T47D (cell line): Measurements from ENCODE around the gene GHRL.
"Not testable (repeated sequence)": the region's sequence is repeated elsewhere in the genome, so short reads cannot be mapped to it uniquely, and the experiment has no call there.

Experiments used
- DNase-seq, 2 experiments: peaks; one replicate each; pipeline versions ENCODE4 v3.0.0 to v3.0.0-alpha.2; 2011 to 2012; ENCODE audit warnings: low read depth in 1 of 2, low spot score in 1 of 2
- JUND ChIP-seq: IDR thresholded peaks from 2 replicates; pipeline ENCODE4 v1.6.1; 2012; ENCODE audit warnings: low read depth
- in situ Hi-C: cut with HindIII; loops from 2 replicates; pipeline ENCODE4 v1.10.0; 2016; ENCODE audit warnings: low sequenced_read_pairs, low pct_unique_long_range_greater_than_20kb

The GHRL gene

DNA sequence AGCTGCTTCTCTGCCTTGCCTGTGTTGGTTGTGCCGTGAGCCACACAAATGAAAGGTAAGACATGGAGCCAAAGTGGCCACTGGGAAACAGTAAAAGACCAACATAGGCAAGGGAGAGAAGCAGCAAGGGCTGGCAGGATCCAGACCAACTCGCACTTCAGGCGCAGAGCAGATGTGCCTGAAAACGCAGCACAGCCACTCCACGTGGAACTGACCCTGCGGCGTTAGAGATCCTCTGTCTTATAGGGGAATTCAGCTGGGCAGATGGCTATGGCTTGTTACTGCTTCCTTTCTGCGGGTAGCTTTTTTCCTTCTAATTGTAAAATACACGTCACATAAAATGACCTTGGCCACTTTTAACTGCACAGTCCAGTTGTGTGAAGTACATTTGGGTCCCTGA is 10.4 kb upstream of the GHRL start:
- no peak for DNase-seq
- in situ Hi-C loops: no loop called here
- TF ChIP-seq JUND: no peak

DNA sequence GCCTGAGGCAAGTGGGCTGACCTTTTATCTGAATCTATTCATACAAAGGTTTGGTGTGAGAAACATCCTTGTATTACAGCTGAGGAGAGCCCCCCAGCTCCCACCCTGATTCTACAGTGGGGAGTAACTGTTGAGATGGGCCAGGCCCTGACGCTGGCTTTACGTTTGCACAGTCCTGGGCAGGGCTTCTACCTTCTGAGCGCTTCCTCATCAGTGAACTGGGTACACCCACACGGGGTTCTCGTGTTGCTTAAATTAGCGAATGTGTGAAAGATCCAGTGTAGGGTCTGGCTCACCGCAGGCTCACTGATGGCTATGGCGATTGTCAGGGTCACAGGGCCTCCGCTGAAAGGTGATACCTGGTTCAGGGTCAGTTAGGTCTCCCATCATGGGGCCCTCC is 7.3 kb upstream of the GHRL start:
- no peak for DNase-seq
- in situ Hi-C loops: no loop called here
- no peak for TF ChIP-seq JUND

DNA sequence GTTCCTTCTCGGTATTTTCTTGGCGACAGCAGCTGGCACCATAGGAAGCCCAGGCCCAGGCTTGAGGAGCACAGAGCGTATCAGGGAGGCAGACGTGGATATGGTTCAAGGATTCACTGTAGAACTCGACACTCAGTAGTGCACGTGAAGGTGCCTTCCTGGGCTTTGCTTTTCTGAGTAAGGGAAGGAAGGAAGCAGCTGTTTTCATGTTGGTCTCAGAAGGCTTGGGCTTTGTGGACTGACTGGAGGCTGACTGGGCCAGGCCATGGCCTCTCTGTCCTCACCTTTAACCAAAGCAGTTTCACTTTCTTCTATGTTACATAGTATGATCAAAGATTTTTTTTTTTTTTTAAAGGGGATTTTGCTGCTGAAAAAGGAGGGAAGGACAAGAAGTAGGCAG is 6.9 kb upstream of the GHRL start:
- in situ Hi-C loops: no loop called here
- no peak for DNase-seq
- no peak for TF ChIP-seq JUND

DNA sequence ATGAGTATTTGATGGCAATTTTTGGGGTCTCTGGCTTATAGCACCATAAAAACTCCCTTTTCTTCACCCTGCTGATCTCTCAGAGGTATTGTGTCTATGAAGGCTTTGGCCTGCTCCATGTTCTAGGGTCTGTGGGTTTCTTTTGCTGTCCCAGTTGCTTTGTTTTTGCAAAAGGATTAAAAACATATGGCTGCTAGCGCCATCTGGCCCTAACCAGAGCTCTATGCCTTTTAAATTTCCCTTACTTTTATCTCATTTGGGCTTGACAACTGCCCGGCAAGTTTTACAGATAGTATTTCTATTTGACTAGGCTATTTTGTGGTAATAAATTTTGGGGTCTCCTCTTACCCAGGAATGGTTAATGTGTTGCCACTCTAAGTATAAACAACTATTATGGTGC is 6.4 kb upstream of the GHRL start:
- no peak for TF ChIP-seq JUND
- in situ Hi-C loops: no loop called here
- DNase-seq: no peak

DNA sequence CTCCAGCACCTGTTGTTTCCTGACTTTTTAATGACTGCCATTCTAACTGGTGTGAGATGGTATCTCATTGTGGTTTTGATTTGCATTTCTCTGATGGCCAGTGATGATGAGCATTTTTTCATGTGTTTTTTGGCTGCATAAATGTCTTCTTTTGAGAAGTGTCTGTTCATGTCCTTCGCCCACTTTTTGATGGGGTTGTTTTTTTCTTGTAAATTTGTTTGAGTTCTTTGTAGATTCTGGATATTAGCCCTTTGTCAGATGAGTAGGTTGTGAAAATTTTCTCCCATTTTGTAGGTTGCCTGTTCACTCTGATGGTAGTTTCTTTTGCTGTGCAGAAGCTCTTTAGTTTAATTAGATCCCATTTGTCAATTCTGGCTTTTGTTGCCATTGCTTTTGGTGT is 5.3 kb upstream of the GHRL start:
- in situ Hi-C loops, DNase-seq: not testable (repeated sequence)

DNA sequence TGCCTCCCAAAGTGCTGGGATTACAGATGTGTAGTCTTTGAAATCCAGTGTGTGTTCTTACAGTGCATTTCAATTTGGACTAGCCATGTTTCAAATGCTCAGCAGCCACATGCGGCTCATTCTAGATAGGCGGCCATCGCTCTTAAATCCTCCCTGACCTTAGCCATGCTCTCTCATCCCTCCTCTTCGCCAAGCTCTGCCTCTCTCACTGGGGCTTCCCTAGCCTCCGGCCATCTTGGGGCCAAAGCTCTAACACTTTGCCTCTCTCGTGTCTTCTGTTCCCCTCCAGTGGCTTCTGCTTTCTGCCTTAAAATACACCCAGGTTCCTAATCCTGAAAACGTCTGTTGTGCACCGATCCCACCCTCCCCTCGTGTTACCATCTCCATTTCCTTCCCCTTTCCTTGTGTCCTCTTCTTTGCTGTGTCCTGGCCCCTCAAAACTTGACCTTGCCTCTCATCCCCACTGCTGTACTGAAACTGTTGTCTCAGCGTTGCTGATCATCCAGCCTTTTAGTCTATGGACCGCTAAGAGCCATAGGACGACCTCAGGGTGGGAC is 1.4 kb upstream of the GHRL start:
- no peak for TF ChIP-seq JUND
- DNase-seq: no peak
- in situ Hi-C loops: no loop called here

DNA sequence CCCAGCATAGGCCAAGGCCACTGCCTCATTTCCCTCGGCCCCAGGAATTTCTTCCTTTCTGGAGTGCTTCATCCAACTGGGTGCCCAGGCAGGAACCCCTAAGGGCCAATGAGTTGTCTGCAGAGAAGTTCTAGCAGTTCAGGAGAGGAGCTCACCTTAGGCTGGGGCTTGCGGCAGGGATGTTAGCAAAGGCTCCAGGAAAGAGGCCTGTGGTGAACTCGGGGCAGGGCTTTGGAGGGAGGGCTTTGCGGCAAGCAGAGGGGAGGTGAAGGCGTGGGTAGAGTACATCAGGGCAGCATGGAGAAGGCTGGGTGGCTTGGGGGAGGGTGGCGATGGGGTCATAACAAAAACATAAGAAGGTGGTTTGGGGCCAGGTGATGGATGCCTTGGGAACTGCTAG is 1.1 kb downstream of the GHRL start:
- DNase-seq: no peak
- in situ Hi-C loops: no loop called here
- TF ChIP-seq JUND: no peak

DNA sequence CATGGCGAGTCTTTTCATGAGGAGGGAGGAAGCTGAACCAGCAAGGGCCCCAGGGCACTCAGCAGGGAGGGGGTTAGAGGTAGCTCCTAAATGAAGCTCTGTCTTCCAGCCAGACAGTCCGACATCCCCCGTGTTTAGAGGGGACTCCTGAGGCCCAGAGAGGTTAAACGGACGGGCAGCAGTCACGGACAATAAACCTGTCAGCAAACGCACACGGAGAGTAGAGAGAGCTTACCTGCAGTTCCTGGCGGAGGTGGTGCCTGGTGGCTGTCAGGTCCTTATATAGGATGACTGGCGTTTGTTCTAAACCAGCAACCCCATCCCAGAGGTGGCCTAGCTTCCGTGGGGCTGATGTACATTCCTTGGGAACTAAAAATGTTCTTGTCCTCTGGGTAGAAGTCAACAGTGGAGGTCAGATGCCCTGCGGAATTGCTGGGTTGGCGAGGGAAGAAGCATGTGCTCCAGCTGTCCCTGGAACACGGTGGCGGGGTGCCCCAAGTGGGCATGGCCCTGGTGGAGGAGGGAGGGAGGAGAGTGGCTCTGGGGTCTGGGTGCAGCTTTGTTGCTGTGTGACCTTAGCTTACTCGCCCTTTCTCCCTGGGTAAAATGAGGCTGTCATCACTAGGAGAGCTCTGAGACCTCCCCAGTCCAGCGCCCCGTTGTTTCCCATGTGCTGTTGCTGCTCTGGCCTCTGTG is 2.1 kb downstream of the GHRL start:
- DNase-seq: no peak
- no peak for TF ChIP-seq JUND
- in situ Hi-C loops: no loop called here

DNA sequence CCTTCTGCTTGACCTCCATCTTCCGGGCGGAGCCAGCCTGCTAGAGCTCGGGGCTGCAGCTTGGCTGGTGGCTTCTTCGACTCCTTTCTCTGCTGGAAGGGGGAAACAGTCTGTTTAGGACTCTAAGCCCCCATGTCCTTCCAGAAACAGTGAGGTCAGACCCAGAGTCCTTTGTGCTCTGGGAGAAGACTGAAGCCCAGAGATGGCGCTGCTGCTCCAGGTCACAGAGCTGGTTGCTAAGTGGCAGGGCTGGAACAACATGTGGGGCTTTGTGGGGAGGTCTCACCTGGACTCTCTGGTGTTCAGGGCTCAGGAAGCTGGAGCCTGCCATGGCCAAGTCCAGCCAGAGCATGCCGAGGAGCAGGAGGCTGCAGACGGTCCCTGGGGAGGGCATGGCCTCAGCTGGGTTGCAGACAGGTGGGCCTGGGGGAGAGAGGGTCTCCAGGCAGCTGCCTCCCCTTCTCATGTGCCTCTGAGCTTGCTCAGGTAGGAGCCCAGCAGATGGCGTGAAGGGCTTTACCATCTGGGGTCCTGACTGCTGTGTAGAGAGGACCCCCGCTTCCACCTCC is 2.9 kb downstream of the GHRL start:
- TF ChIP-seq JUND: no peak
- no peak for DNase-seq
- in situ Hi-C loops: no loop called here

DNA sequence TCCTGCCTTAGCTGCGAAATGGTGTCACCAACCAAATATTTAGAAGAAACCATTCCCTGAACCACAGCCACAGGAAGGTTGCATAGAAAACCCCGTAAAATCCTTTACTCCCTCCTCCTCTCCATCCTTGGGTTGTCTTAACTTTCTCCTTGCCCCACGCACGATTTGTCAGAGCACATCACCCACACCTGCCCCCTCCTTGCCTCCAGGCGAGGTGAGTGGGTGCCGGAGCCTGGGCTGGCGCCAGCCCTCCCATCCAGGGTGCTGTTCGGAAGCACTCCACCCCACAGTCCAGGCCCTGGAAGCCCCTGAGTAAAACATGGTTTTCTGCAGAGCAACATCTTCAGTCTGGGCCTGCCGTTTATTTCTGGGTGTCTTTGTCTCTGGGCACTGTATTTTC is 3.7 kb downstream of the GHRL start:
- in situ Hi-C loops: no loop called here
- DNase-seq: no peak
- TF ChIP-seq JUND: no peak

DNA sequence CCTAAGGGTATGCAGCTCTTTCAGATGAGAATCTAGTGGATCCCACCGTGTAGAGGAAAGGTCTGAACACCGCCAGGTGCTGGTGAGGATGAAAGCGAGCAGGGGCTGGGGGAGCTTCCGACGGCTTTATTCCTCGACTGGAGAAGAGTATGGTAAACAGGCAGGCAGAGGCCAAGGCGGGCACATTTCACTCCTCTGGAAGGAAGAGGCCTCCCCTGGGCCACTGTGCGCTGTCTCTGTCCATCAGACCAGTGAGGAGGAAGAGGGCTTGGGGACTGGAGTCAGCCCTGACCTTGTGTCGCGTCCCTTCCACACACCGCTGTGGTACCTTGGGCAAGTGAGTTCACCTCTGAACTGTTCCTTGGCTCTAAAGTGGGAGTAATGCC is 4.2 kb downstream of the GHRL start:
- TF ChIP-seq JUND: no peak
- in situ Hi-C loops: no loop called here

DNA sequence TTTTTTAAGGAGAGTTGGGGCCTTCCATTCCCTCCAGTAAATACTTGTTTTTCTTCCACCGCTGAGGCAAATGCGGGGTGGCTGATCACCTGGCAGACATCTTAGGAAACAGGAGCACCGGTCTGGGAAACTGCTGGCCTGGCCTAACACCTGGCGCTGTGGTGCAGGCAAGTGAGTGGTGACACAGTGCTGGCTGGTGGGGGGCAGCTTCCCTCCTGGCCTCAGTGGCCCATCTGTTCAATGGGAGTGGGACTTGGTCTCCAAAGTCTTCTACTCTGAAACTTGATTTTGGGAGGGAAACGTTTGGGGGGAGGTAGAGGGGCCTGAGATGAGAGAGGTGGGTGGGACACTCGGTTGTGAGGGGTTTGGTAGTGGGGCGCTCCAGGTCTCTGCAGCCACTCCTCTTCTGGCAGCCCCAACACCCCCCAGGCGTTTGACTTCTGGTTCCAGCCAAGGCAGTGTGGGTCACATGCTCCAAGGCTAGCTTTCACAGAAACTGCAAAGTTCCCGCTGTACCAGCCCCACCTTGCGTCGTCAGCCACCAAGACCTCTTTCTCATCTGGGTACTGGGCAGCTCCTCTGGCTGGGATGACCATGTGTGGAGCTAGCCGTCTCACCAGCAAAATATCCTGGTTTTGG is 4.7 kb downstream of the GHRL start:
- no peak for DNase-seq
- no peak for TF ChIP-seq JUND
- in situ Hi-C loops: no loop called here

More for the DNA sequence above, 4.2 kb downstream of the GHRL start:
- no peak for DNase-seq

DNA sequence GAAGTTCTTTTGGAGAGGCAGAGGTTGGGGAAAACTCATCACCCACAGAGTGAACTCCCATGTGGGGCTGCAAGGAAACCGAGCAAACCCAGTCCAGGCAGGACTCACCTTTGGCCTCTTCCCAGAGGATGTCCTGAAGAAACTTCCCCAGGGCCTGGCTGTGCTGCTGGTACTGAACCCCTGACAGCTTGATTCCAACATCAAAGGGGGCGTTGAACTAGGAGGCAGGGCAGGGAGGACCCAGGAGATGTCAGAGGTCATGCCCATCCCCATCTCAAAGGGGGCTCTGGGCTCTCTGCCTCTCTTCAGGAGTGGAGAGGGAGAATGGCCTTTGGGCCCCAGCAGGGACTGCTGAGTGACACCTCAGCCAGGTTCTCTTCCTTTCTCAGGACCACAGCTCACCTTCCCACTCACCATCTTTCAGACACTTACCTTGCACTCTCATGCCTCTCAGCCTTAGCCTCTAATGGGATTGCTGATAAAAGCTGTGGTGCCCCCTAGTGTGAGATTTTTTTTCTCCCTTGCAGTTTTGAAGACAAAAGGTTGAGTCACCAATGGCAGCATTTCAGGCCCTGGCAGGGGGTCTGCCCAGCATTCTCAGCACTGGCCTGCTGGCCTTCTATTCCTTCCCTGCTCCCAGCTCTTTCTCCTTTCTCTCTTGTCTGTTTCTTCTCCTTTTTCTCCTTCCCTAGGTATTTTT is 6.0 kb downstream of the GHRL start:
- in situ Hi-C loops: no loop called here
- no peak for TF ChIP-seq JUND
- DNase-seq: no peak
